Muscle of arm (tissue), 12 donors: ENCODE results near the gene BMI1. TPM values are rescaled to one million over a fixed set of nuclear protein-coding genes. Genes with fewer than 3 reads are reported as not detected.
"Not testable (repeated sequence)": the region's sequence is repeated elsewhere in the genome, so short reads cannot be mapped to it uniquely, and the experiment has no call there.

Experiments used
- DNase-seq: peaks from one replicate; pipeline ENCODE4 v3.0.0-alpha.2; 2013
- polyA plus RNA-seq, 12 donors: library from polyadenylated mRNA; unstranded; fragments of 120-200 nt; gene quantifications; one replicate each; pipeline ENCODE4 v1.2.1, GENCODE V29; 2013; ENCODE audit not compliant: insufficient read length in 12 of 12

Gene BMI1
- polyA plus RNA-seq, 12 donors: 47.2 to 79.4 (median 61.5) TPM; not detected in 1

- no peak for DNase-seq
These were observed 14.5 kb downstream of the BMI1 start for GRCh38 chr10:22335173-22335933.

DNA sequence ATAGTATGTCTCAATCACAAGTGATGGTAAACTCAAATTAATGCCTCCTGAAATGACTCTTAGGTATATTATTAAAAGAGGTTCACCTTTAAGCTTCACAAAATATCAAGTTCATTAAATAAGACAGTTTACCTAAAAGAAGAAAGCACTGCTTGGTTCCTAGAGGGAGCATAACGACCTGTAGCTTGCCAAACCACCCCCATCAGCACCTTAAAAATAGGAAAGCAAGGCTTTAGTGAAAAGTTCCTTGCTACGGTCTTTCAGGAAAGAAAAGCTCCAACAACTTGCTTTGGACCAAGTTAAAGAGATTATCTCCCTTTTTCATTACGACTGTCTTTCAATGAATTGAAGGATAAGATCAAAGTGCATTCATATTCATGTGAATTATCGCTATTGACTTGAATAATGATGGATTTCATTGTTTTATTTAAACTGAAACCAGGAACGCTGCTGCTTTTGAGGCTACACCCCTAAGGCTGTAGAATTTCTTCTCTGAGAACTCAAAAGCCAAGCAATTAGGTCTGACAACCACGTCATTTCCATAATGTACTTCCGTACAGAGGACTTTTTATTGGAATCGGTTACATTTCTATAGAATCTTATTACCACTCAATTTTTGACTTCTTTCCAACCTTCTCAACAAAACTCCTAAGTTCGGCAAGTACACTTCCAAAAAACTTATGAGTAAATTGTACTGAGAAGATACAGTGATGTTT, 17.4 kb downstream of the BMI1 start:
- no peak for DNase-seq

- DNase-seq: no peak
These were observed 18.0 kb downstream of the BMI1 start for GRCh38 chr10:22338931-22339330.

GRCh38 chr10:22339761-22340328, 18.9 kb downstream of the BMI1 start:
- no peak for DNase-seq

DNA sequence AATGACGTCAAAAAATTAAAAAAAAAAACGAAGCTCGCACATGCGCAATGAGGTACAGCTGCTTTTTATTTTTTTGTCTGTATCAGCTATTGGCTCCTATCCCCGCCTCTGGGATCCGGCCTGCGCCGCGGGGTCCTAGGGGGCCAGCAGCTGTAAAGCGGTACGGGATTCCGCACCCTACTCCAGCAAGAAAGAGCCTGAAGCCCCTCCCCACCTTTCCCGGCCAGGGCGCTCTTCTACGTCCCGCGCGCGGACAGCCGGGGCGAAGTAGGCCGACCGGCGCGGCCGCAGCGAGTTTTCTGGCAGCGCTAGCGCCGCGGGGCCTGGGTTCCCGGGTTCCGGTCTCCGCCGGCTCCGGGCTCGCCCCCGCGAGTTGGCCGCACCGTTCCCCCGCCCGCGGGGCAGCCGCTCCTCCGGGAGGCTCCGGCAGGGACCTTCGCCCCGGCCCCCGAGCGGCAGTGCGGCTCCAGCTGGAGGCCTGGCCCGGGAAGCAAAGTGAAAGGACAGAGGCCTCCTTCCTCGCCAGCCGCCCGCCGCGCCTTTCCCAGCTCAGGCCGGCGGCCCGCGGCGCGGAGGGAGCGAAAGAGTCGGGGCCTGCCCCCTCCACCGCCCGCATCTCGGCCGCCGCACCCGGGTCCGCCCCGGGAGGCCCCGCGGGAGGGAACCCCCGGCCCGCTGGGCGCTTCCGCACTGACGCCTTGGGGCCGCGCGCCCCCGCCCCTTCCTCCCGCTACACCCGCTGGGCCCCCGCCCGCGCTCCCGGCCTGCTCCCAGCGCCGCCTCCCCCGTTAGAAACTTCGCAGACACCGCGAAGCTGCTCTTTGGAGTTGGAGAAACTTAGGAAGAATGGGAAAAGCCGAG, 19.7 kb downstream of the BMI1 start:
- DNase-seq: peak; percentile 86

- no peak for DNase-seq
These were observed 20.5 kb downstream of the BMI1 start for GRCh38 chr10:22341190-22341925.

DNA sequence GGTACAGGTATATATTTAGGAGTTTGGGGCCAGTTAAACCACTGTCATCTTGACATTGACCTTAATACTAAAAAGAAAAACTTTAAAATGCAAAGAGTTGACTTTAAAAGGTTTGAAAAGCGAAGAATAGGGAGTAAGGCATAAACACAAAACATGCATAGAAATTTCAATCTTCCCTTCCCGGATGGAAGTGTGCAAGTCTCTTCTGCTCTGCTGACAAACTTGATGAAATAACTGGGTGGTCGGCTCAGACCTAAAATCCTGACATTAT, 21.0 kb downstream of the BMI1 start:
- DNase-seq: no peak

- DNase-seq: no peak
These were observed 21.5 kb downstream of the BMI1 start for GRCh38 chr10:22342421-22342820.

DNA sequence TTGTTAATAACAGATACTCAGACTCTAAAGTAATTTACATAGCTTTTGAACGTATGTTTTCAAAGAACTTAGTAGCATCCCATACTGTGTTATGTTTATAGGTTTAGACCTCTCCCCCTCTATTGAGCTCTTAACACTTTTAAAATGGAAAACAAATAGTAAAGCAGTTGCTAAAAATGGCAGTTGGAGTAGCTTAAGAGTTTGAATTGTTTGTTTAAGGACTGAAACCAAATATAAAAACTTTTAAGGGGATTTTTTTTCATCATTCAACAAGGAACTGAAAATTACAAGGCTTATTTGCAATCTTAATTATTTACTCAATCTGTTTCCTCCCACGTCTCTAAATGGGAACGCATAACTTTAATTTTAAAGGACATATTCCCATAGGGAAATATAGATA, 22.8 kb downstream of the BMI1 start:
- no peak for DNase-seq

GRCh38 chr10:22344249-22344648, 23.4 kb downstream of the BMI1 start:
- no peak for DNase-seq

GRCh38 chr10:22344781-22345300, 23.9 kb downstream of the BMI1 start:
- no peak for DNase-seq

GRCh38 chr10:22345301-22346095, 24.6 kb downstream of the BMI1 start, which contains the start of gene SPAG6:
TSS of gene SPAG6 (plus strand) at chr10:22345496. CDS start at chr10:22345612, 116 bp downstream.
- no peak for DNase-seq

DNA sequence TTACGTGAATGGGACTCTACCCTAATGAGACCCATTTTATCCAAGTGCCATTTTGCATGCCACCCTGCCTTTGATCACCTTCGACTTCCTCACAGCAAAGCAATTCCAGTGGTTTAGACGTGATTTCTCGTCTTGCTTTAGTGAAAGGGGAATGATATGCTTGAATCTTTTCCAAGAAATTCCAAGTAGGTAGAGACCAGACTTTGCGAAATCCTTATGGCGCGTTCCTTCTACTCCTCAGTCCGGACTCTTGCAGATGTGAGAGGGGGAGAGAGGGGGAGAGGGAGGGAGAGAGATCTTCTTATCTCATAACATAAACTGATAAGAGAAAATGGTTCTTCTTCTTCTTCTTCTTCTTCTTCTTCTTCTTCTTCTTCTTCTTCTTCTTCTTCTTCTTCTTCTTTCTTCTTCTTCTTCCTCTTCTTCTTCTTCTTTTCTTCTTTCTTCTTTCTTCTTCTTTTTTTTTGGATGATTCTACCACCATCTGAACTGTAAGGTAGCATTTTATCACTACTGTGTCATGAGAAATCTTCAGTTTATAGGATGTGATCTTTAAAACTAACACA, 25.3 kb downstream of the BMI1 start:
- DNase-seq: no peak

DNA sequence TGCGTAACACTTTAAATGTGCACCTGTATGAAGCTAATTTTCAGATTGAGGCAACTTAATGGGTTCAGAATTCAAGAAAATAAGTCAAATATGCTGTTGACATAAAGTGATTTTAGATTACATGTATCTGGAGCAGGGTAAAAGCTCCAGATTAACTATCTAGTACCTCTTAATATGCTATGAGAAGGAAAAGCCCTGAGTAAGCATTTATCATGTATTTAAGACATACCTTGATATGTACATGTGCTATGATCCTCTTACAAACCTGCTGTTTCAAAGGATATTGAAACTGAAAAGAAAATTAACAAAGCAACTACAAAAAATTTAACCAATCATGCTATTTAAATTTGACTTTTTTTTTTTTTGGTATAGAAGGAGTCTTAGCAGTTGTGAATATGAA, 28.9 kb downstream of the BMI1 start:
- DNase-seq: no peak

DNA sequence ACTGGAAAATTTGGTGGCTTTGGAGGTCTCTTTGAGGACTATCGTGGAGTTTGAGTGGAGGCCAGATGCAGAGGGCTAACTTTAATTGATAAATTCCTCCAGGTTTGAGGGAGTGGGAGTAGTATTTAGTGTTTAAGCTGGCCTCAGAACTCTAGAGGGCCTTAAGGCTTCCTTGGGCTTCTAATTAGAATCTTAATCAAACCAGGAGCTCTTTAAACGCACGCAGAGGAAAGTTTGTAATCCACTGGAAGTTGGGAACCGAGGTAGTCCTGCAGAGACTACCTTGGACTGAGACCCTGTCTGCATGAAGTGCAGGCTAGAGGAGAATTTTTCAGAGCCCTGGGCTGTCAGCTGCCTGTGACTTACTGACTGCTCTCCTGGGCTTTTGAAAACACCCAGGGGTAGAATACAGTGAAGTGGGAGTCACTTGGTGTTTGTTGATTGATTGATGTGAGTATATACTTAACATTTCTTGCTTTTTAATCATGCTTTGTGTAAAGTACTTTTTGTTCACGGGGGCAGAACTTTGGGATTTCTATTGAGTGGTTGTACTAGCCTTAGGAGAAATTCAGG, 30.3 kb downstream of the BMI1 start:
- no peak for DNase-seq

DNA sequence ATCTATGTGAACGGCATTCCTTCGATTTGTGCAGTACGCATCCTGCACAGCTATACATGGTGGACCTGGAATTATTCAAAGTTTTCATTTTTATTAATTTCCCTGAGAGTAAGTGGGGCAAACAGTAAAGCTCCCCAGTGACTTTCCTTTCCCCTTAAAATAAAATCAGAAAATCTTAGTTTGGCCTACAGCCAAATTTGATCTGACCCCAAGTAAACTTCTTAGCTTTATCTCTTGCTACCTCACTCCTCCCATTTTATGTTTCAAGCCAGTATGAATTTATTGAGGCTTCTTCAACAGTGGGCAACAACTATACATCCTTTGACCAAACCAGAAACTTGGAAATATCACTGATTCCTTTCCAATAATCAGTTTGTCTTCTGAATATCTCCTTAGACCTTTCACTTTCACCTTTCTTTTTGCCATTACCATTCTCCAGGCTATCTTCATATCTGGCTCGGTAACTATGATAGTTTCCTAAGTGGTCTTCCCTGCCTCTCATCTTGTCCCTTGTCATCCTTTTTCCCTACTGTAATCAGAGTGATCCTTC, 35.5 kb downstream of the BMI1 start:
- no peak for DNase-seq

- DNase-seq: not testable (repeated sequence)
These were observed 36.9 kb downstream of the BMI1 start for GRCh38 chr10:22357770-22358169.

DNA sequence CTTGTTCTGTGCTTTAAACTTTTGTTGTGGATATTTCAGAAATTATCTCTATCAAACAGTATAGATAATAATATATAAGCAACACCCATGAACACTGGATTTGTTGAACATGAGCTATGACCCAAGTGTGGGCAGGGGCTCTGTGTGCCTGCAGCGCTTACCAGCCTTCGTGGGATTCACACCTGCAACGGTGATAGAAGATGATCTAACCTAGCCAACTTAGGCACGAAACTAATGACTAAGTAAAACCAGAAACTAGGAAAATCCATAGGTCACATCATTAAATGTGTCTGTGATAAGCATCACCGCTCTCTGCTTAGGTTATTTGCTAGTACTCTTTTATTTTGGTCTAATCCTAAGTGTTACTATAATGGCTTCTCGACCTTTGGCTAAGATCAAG, 42.4 kb downstream of the BMI1 start:
- no peak for DNase-seq

DNA sequence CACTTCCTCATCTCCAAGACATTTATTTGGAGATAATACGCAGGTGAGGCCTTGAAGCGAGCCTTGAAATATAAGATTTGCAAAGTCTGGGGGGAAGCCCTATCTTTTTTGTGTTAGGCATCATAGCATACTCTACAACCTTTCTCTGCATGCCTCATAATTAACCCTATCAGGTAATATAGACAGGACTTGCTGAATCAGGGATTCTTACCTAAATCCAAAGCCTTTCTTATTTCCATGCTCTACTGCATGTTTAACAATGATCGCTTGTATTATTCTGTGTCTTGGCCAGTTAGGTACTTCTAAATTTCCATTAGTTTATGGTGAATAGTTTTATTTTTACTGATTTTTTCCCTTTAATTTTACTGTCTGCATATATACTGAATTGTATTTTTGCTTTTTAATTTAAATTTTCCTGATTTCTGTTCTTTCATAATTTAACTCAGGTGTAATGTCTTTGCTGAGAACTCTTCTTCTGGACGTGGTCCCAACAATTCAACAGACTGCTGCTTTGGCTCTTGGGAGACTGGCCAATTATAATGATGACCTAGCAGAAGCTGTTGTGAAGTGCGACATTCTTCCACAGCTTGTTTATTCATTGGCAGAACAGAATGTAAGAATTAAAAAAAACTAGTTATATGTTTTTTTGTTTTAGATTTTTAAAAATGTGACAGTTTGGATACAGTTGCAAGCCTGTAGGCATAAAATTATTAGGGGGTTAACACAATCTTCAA, 43.7 kb downstream of the BMI1 start:
- no peak for DNase-seq
